Measurements from ENCODE around the gene ETS2. TPM values are rescaled to one million over a fixed set of nuclear protein-coding genes. Genes with fewer than 3 reads are reported as not detected.

ETS2 gene
- polyA plus RNA-seq: 10 to 100 TPM; 33.6 to 53.3 TPM

DNA sequence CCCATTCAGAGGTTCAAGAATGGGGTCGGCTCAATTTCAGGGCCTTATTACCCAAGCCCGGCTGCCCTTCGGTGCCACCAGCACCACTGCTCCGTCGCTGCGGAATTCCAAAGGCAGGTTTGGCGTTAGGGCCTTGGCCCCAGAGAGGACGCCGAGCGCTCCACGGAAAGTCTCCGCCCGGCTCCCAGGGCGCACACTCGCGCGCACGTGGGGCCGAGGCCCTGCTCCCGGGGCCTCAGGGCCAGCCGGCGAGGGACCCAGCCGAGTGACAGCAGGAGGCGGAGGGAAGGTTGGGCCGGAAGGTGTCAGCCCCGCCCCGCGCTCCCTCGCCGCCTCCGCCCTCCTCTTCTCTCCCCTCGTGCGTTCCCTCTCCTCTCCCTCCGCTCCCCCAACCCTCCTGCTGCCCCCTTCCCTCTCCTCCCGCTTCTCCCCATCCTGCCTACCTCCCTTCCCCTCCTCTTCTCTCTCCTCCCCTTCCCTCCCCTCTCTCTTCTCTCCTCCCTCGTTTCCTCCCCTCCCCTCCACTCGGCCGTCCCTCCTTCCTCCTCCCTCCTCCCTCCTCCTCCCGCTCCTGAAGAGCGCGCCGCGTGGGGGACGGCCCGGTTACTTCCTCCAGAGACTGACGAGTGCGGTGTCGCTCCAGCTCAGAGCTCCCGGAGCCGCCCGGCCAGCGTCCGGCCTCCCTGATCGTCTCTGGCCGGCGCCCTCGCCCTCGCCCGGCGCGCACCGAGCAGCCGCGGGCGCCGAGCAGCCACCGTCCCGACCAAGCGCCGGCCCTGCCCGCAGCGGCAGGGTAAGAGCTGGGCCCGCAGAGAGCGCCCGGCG lies at the start of gene ETS2:
TSS of gene ETS2 (plus strand) at position 602 of the 825 bp plus-strand sequence. CDS start 4,106 bp downstream, outside the sequence.
- Histone ChIP-seq H3K36me3 (ENCODE audit: control insufficient read depth in 2 of 2, insufficient read depth in 2 of 2, low read length in 1 of 2) (peaks cover 0 to 3% of the 10 kb centered on the region in 2 donors), H3K4me3 (ENCODE audit: low read depth in 1 of 2, low read length in 2 of 2) (peak within 1 kb of the TSS; percentile 75 to 93), H3K9me3 (ENCODE audit: control insufficient read depth in 2 of 2, insufficient read depth in 1 of 2, low read depth in 1 of 2, low read length in 1 of 2) (no peaks in the 10 kb centered on the region), H3K27ac (ENCODE audit: low read depth in 2 of 2, low read length in 1 of 2) (peak within 1 kb of the TSS; percentile 96 to 97), H3K4me1 (ENCODE audit: control insufficient read depth in 2 of 2, insufficient read depth in 2 of 2, low read length in 1 of 2) (peaks cover 2 to 4% of the 10 kb centered on the region in 2 donors), H3K27me3 (ENCODE audit: control insufficient read depth in 1 of 2, insufficient read depth in 2 of 2, low read length in 2 of 2) (no peaks in the 10 kb centered on the region)
- WGBS, 2 donors: 0 to 1% methylated on average over 53 to 76 of the region's 76 CpGs

DNA sequence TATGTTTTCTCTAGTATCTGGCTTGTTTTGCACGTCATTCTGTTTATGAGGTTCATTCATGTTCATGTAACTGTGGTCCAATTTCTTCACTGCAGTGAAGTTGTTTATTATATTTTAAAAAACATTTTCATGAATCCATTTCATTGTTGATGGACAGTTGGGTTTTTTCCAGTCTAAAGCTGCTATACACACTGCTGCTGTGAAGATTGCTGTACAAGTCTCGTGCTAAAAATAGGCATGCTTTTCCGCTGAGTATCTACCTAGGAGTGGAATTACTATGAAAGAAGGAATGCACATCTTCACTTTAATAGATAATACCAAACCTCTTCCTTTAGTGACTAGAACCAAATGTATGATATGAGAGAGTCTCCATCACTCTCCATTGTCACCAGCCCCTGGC lies 49.0 kb upstream of the ETS2 start:
- H3K27ac ChIP-seq (ENCODE audit: low read depth in 2 of 2, low read length in 1 of 2): no peak overlapping the region
- WGBS, 2 donors: 80 to 84% methylated on average over 3 of the region's 3 CpGs

DNA sequence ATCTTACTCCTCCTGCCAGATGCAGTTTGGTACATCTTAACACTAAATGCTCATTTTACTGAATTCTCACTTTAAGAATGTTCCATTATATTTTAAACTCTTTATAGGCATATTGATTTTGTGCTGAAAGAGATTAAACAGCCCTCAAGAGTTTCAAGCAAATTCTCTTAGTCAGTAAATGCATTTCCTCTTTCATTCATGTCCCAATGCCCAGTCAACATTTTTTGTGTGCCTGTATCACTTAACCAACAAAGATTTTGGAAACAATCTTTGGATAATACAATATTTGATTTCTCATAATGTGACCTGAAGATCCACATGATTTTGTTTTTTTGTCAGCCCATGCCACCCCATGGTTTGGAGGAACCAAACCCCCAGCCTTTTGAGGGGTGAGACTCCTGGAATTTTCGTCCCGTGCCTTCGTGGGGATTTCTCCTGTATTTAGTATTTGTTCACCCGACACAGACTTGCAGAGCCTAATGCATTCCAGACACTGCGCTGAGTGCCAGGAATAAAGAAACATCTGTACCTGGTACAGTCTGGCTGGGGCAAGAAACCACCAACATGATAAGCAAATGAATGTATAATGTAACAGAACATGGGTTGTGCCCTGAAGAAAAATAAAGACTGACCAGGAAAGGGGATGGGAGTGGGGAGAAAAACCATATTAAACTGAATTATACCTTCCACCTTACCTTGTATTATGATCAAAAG lies 47.1 kb upstream of the ETS2 start:
- Histone ChIP-seq H3K36me3 (ENCODE audit: control insufficient read depth in 2 of 2, insufficient read depth in 2 of 2, low read length in 1 of 2) (no peaks in the 10 kb centered on the region), H3K9me3 (ENCODE audit: control insufficient read depth in 2 of 2, insufficient read depth in 1 of 2, low read depth in 1 of 2, low read length in 1 of 2) (no peaks in the 10 kb centered on the region), H3K27me3 (ENCODE audit: control insufficient read depth in 1 of 2, insufficient read depth in 2 of 2, low read length in 2 of 2) (no peaks in the 10 kb centered on the region), H3K4me1 (ENCODE audit: control insufficient read depth in 2 of 2, insufficient read depth in 2 of 2, low read length in 1 of 2) (no peaks in the 10 kb centered on the region), H3K4me3 (ENCODE audit: low read depth in 1 of 2, low read length in 2 of 2) (no peak overlapping the region), H3K27ac (ENCODE audit: low read depth in 2 of 2, low read length in 1 of 2) (no peak overlapping the region)
- WGBS, 2 donors: 60 to 87% methylated on average over 5 of the region's 5 CpGs

More for the DNA sequence above, 49.0 kb upstream of the ETS2 start:
- no peak overlapping the region for H3K4me3 ChIP-seq (ENCODE audit: low read depth in 1 of 2, low read length in 2 of 2)
- no peaks in the 10 kb centered on the region for H3K9me3 ChIP-seq (ENCODE audit: control insufficient read depth in 2 of 2, insufficient read depth in 1 of 2, low read depth in 1 of 2, low read length in 1 of 2)
- H3K36me3 ChIP-seq (ENCODE audit: control insufficient read depth in 2 of 2, insufficient read depth in 2 of 2, low read length in 1 of 2): no peaks in the 10 kb centered on the region
- peaks cover 0 to 10% of the 10 kb centered on the region in 2 donors for H3K4me1 ChIP-seq (ENCODE audit: control insufficient read depth in 2 of 2, insufficient read depth in 2 of 2, low read length in 1 of 2)
- no peaks in the 10 kb centered on the region for H3K27me3 ChIP-seq (ENCODE audit: control insufficient read depth in 1 of 2, insufficient read depth in 2 of 2, low read length in 2 of 2)

DNA sequence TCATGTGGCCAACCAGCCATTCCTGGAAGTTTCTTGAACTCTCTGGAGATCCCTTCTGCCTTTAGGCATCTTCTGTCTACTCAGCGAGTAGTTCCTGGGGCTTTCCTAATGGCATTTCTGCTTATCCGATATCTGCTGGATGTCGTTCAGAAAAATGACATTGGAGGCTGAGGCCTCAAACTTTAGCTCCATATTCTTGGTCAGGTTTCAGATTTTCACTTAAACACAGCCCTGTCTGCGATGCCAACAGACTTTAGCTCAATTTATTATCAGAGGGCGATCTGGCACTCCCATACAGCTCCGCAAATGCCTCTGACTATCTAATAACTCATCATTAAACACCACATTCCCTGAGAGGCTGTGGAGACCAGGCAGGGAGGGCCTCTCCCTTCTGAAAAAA lies 46.3 kb upstream of the ETS2 start:
- WGBS, 2 donors: 78 to 82% methylated on average over 6 of the region's 6 CpGs
- Histone ChIP-seq H3K36me3 (ENCODE audit: control insufficient read depth in 2 of 2, insufficient read depth in 2 of 2, low read length in 1 of 2) (no peaks in the 10 kb centered on the region), H3K27me3 (ENCODE audit: control insufficient read depth in 1 of 2, insufficient read depth in 2 of 2, low read length in 2 of 2) (no peaks in the 10 kb centered on the region), H3K9me3 (ENCODE audit: control insufficient read depth in 2 of 2, insufficient read depth in 1 of 2, low read depth in 1 of 2, low read length in 1 of 2) (no peaks in the 10 kb centered on the region), H3K4me3 (ENCODE audit: low read depth in 1 of 2, low read length in 2 of 2) (no peak overlapping the region), H3K27ac (ENCODE audit: low read depth in 2 of 2, low read length in 1 of 2) (peak overlapping the region in 1 of 2 donors; percentile 54), H3K4me1 (ENCODE audit: control insufficient read depth in 2 of 2, insufficient read depth in 2 of 2, low read length in 1 of 2) (no peaks in the 10 kb centered on the region)

DNA sequence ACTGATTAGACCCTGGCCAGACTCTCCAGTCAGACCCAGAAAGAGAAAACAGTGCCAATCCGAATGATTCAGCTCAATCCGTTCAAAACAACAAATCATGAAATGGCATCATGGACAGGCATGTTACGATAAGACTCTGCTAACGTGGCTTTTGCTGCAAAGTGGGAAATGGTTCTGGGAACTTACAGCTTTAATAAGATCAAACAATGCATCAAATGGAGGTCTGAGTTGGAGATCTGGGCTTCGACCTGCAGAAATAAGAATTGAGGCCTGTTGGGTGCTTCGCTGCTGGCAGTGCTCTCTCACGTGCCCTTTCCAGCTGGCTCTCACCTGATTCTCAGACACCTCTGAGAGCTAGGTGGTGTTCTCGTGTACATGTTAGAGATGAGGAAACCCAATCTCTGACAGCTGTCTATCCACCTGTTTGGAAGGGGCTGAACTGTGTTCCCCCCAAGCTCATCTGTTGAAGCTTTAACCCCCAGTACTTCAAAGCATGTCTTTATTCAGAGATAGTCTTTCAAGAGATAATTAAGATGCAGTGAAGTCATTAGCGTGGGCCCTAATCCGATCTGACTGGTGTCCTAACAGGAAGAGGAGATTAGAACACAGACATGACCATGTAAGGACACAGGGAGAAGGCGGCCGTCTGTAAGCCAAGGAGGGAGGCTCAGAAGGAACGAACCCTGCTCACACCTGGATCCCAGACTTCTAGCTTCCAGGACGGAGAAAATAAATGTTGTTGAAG lies 45.5 kb upstream of the ETS2 start:
- no peak overlapping the region for H3K4me3 ChIP-seq (ENCODE audit: low read depth in 1 of 2, low read length in 2 of 2)
- H3K4me1 ChIP-seq (ENCODE audit: control insufficient read depth in 2 of 2, insufficient read depth in 2 of 2, low read length in 1 of 2): no peaks in the 10 kb centered on the region
- H3K27ac ChIP-seq (ENCODE audit: low read depth in 2 of 2, low read length in 1 of 2): no peak overlapping the region
- H3K9me3 ChIP-seq (ENCODE audit: control insufficient read depth in 2 of 2, insufficient read depth in 1 of 2, low read depth in 1 of 2, low read length in 1 of 2): no peaks in the 10 kb centered on the region
- no peaks in the 10 kb centered on the region for H3K36me3 ChIP-seq (ENCODE audit: control insufficient read depth in 2 of 2, insufficient read depth in 2 of 2, low read length in 1 of 2)
- 74 to 77% methylated on average over 14 of the region's 14 CpGs for WGBS, 2 donors
- no peaks in the 10 kb centered on the region for H3K27me3 ChIP-seq (ENCODE audit: control insufficient read depth in 1 of 2, insufficient read depth in 2 of 2, low read length in 2 of 2)

DNA sequence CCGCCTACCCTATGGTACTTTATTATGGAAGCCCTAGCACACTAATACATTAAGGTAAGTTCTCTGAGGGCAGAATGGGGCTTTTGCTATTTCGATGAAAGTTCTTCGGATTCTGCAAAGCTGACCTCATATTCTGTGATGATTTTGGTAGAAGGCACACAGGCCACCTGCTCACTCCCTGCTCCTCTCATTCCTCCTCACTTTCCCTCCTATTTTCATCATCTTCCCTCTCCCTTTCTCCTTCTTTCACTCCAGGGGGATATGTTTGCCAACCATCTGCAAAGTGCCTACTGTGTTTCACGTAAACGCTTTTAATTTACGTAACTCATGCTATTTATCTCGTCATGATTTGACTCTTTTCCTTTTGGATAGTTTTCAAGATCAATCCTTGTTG lies 45.0 kb upstream of the ETS2 start:
- H3K27ac ChIP-seq (ENCODE audit: low read depth in 2 of 2, low read length in 1 of 2): no peak overlapping the region
- no peak overlapping the region for H3K4me3 ChIP-seq (ENCODE audit: low read depth in 1 of 2, low read length in 2 of 2)
- 85 to 88% methylated on average over 7 of the region's 7 CpGs for whole genome bisulfite sequencing, 2 donors
- H3K27me3 ChIP-seq (ENCODE audit: control insufficient read depth in 1 of 2, insufficient read depth in 2 of 2, low read length in 2 of 2): no peaks in the 10 kb centered on the region
- H3K4me1 ChIP-seq (ENCODE audit: control insufficient read depth in 2 of 2, insufficient read depth in 2 of 2, low read length in 1 of 2): no peaks in the 10 kb centered on the region
- no peaks in the 10 kb centered on the region for H3K36me3 ChIP-seq (ENCODE audit: control insufficient read depth in 2 of 2, insufficient read depth in 2 of 2, low read length in 1 of 2)
- H3K9me3 ChIP-seq (ENCODE audit: control insufficient read depth in 2 of 2, insufficient read depth in 1 of 2, low read depth in 1 of 2, low read length in 1 of 2): no peaks in the 10 kb centered on the region

DNA sequence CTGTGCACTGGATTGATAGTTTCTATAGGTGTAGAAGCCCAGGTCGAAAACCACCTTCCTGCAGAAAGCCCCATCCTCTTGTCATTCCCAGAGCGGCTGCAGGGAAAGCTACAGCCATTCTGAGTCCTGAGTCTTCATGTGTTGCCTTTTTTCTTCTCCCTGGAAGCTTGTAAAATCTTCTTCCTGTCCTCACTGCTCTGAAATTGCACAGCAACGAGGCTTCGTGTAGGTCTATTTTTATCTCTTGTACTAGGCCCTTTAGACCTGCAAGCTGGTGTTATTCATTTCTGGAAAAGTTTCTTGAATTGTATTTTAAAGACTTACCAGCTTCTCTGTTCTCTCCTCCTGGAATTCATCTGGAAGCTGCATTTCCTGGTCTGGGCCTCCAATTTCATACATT lies 44.2 kb upstream of the ETS2 start:
- Histone ChIP-seq H3K4me3 (ENCODE audit: low read depth in 1 of 2, low read length in 2 of 2) (no peak overlapping the region), H3K9me3 (ENCODE audit: control insufficient read depth in 2 of 2, insufficient read depth in 1 of 2, low read depth in 1 of 2, low read length in 1 of 2) (no peaks in the 10 kb centered on the region), H3K4me1 (ENCODE audit: control insufficient read depth in 2 of 2, insufficient read depth in 2 of 2, low read length in 1 of 2) (no peaks in the 10 kb centered on the region), H3K27ac (ENCODE audit: low read depth in 2 of 2, low read length in 1 of 2) (no peak overlapping the region), H3K36me3 (ENCODE audit: control insufficient read depth in 2 of 2, insufficient read depth in 2 of 2, low read length in 1 of 2) (no peaks in the 10 kb centered on the region), H3K27me3 (ENCODE audit: control insufficient read depth in 1 of 2, insufficient read depth in 2 of 2, low read length in 2 of 2) (no peaks in the 10 kb centered on the region)
- 70 to 71% methylated on average over 4 of the region's 4 CpGs for WGBS, 2 donors

DNA sequence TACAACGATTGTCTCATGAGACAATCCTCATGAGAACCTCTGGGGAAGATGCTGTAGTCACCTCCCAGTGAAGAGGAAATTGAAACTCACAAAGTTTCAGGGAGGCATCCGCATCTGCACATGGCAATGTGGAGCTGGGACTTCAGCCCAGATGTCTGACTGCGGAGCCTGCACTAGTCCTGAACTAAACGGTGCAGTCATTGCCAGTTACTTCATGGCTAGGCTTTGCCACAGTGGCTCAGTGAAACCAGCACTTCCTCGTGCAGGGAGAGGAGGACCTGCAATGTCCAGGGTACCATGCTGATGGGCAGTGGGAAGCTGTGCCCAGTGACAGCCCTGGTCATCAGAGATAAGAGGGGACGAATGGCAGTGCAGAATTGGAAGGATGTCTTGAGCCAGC lies 40.7 kb upstream of the ETS2 start:
- H3K36me3 ChIP-seq (ENCODE audit: control insufficient read depth in 2 of 2, insufficient read depth in 2 of 2, low read length in 1 of 2): no peaks in the 10 kb centered on the region
- peaks cover 2 to 5% of the 10 kb centered on the region in 2 donors for H3K4me1 ChIP-seq (ENCODE audit: control insufficient read depth in 2 of 2, insufficient read depth in 2 of 2, low read length in 1 of 2)
- no peak overlapping the region for H3K27ac ChIP-seq (ENCODE audit: low read depth in 2 of 2, low read length in 1 of 2)
- H3K9me3 ChIP-seq (ENCODE audit: control insufficient read depth in 2 of 2, insufficient read depth in 1 of 2, low read depth in 1 of 2, low read length in 1 of 2): no peaks in the 10 kb centered on the region
- 86 to 88% methylated on average over 6 of the region's 6 CpGs for WGBS, 2 donors
- H3K4me3 ChIP-seq (ENCODE audit: low read depth in 1 of 2, low read length in 2 of 2): no peak overlapping the region
- H3K27me3 ChIP-seq (ENCODE audit: control insufficient read depth in 1 of 2, insufficient read depth in 2 of 2, low read length in 2 of 2): no peaks in the 10 kb centered on the region

DNA sequence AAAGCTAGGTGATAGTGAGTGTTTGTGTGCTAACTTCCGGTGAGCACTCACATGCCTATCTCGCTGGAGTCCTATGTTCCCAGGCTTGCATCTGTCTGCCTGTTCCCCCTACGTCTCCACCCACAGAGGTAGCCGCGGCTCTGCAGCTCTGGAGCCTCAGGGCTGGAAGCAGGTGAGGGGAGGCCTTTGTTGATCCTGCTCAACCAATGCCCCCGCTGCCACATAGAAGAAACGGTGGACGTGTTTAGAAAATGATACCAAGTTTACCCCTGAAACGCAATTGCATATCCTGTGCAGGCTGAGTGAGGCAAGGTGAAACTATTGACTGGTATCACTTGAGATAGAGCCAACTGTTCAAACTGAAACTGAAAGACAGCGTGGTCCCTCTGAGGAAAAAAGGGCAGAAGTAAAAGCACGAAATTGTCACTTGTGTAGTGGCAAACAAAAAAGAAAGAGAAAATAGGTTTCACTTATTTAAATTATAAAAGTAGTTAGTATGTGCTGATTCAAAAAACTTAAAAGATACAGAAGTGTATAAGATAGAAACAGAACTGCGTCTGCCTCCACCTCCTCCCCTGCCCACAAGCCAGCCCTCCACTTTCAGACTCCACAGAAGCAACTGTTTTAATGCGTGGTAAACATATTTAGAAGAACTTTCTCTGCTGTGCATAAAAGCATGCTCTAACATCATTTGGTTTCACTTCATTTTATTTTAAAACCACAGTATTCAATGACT lies 38.6 kb upstream of the ETS2 start:
- no peaks in the 10 kb centered on the region for H3K27me3 ChIP-seq (ENCODE audit: control insufficient read depth in 1 of 2, insufficient read depth in 2 of 2, low read length in 2 of 2)
- WGBS, 2 donors: 30 to 32% methylated on average over 13 of the region's 13 CpGs
- no peaks in the 10 kb centered on the region for H3K36me3 ChIP-seq (ENCODE audit: control insufficient read depth in 2 of 2, insufficient read depth in 2 of 2, low read length in 1 of 2)
- H3K4me3 ChIP-seq (ENCODE audit: low read depth in 1 of 2, low read length in 2 of 2): peak overlapping the region; percentile 22 to 40
- peak overlapping the region; percentile 67 to 78 for H3K27ac ChIP-seq (ENCODE audit: low read depth in 2 of 2, low read length in 1 of 2)
- peaks cover 2 to 5% of the 10 kb centered on the region in 2 donors for H3K4me1 ChIP-seq (ENCODE audit: control insufficient read depth in 2 of 2, insufficient read depth in 2 of 2, low read length in 1 of 2)
- no peaks in the 10 kb centered on the region for H3K9me3 ChIP-seq (ENCODE audit: control insufficient read depth in 2 of 2, insufficient read depth in 1 of 2, low read depth in 1 of 2, low read length in 1 of 2)
